HT-29 (cell line): ENCODE results near the gene RWDD4. TPM values are rescaled to one million over a fixed set of nuclear protein-coding genes. Genes with fewer than 3 reads are reported as not detected.
A peak's percentile ranks its signal among the peaks of the same experiment; 100 is the strongest.

Experiments used
- DNase-seq: peaks from one replicate; pipeline ENCODE4 v3.0.0-alpha.2; 2015; ENCODE audit warnings: low spot score
- small RNA-seq: library from RNA; depleted of rRNA; stranded (forward); fragments of <200 nt; gene quantifications from one replicate; pipeline ENCODE3, GENCODE V24; 2014
- total RNA-seq: library from RNA; depleted of rRNA; stranded (reverse); fragments of >200 nt; shearing (Covaris generic); gene quantifications from 2 replicates; pipeline ENCODE4 v1.2.3, GENCODE V29; 2014; rRNA removed

The RWDD4 gene
- total RNA-seq, 1 experiment from 2014 or later, result 25.3 TPM

DNA sequence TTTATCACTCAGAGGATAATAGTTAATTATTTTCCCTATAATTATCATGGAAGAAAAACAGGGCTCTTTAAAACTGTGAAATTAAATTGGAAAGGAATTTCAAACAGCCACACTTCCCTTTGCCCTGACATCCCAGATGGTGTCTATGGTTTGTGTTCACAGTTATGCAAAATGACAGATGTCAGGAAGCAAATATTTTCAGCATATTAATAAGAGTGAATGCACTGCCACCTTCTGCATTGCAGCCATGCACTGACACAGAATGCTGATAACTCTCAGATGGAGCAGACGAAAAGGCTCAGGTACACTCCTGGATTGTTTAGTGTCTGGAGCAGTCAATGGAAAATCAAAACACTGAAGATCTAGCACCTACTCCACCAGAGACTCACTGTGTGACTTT is 57.6 kb downstream of the RWDD4 start:
- no peak for DNase-seq

GRCh38 chr4:183600189-183600685 is 58.7 kb downstream of the RWDD4 start:
- peak; percentile 5 for DNase-seq

GRCh38 chr4:183599690-183600089 is 59.3 kb downstream of the RWDD4 start:
- DNase-seq, result no peak

- no peak for DNase-seq
Observed at GRCh38 chr4:183599284-183599683, 59.7 kb downstream of the RWDD4 start.

GRCh38 chr4:183596067-183596757 is 62.8 kb downstream of the RWDD4 start:
- no peak for DNase-seq

- DNase-seq, result no peak
Observed at GRCh38 chr4:183594823-183595222, 64.2 kb downstream of the RWDD4 start.

- DNase-seq, result no peak
Observed at GRCh38 chr4:183591301-183591700, 67.7 kb downstream of the RWDD4 start.

Small RNA genes within 50 kb of the gene (small RNA-seq; reads per million reads assigned to genes)
- gene RNU6-1053P (not detected), gene RNU6-335P (not detected), gene RNU6-479P (not detected)

Other genes starting within 250 kb of the RWDD4 start
- gene CDKN2AIP, start 214.5 kb downstream of the RWDD4 start, total RNA-seq, result 17.8 and 18.8 TPM in 2 replicates
- 4.8 and 8.1 TPM in 2 replicates for gene ING2, start 154.1 kb downstream of the RWDD4 start, total RNA-seq
- gene TRAPPC11, start 108 bp upstream of the RWDD4 start, total RNA-seq, result 6.6 and 9.8 TPM in 2 replicates
- not detected in 2 replicates for gene STOX2, start 246.1 kb upstream of the RWDD4 start, total RNA-seq